ENCODE data around the gene PPDPF. TPM values are rescaled to one million over a fixed set of nuclear protein-coding genes. Genes with fewer than 3 reads are reported as not detected.

PPDPF gene
- total and polyA plus RNA-seq, 8 donors = 155 to 662 (median 277) TPM

DNA sequence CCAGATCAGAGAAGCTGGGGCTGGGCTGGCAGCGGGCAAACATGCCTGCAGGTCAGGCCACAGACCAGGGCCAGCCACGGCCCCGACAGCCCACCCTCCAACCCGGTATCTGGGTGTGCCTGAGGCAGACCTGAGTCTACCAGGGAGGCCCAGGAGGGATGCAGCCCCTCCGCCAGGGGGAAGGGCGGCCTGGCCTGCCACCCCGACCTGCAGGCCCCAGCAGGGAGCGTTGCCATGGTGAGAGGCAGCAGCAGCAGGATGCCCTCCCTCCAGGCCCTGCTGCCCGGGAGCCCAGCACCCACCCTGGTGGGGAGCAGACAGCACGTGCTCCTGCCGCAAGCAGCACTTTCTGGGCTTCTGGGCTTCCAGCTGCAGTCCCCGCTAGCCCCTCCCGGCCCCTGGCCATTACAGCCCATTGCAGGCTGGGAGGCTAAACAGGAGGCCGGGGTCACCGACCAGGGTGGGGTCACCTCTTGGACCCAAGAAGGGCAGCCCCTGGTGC lies 17.8 kb upstream of the PPDPF start:
- Histone ChIP-seq H3K9me3 (peaks cover 0 to 10% of the 10 kb centered on the region in 2 donors), H3K4me1 (peaks cover 0 to 19% of the 10 kb centered on the region in 2 donors), H3K36me3 (no peaks in the 10 kb centered on the region), H3K4me3 (no peak overlapping the region), H3K27me3 (peaks cover 26 to 95% of the 10 kb centered on the region in 2 donors), H3K27ac (no peak overlapping the region)
- intact Hi-C loops (cut with DNase I) = no loop called here
- ATAC-seq (no peak), DNase-seq (peak in 1 of 4 donors; percentile 67)
- TF ChIP-seq, protein P1, sequence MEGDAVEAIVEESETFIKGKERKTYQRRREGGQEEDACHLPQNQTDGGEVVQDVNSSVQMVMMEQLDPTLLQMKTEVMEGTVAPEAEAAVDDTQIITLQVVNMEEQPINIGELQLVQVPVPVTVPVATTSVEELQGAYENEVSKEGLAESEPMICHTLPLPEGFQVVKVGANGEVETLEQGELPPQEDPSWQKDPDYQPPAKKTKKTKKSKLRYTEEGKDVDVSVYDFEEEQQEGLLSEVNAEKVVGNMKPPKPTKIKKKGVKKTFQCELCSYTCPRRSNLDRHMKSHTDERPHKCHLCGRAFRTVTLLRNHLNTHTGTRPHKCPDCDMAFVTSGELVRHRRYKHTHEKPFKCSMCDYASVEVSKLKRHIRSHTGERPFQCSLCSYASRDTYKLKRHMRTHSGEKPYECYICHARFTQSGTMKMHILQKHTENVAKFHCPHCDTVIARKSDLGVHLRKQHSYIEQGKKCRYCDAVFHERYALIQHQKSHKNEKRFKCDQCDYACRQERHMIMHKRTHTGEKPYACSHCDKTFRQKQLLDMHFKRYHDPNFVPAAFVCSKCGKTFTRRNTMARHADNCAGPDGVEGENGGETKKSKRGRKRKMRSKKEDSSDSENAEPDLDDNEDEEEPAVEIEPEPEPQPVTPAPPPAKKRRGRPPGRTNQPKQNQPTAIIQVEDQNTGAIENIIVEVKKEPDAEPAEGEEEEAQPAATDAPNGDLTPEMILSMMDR (IDR thresholded peaks at IDR 0.05) = no peak

DNA sequence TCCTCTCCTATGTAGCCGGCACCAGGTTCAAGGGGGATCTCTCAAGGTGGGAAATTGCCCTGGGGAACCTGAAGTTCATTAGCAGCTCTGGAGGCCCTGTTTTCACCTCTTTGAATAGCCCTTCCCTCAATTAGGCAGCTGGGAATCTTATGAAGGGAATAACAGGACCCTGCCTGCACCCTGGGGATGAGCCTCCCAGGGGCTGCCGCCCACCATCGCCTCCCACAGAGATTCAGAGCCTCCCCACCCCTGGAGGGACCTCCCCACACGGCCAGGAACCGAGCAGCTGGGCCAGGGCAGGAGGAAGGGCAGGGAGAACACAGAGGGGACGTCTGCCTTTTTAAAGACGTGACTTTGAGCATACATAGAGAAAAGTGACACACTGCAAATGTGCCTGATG lies 17.0 kb upstream of the PPDPF start:
- intact Hi-C loops (cut with DNase I) = no loop called here
- Histone ChIP-seq H3K27me3 (peaks cover 18 to 95% of the 10 kb centered on the region in 2 donors), H3K9me3 (peaks cover 0 to 10% of the 10 kb centered on the region in 2 donors), H3K4me1 (peaks cover 0 to 11% of the 10 kb centered on the region in 2 donors), H3K27ac (no peak overlapping the region), H3K36me3 (no peaks in the 10 kb centered on the region), H3K4me3 (no peak overlapping the region)
- TF ChIP-seq, protein P1 (IDR thresholded peaks at IDR 0.05) = no peak
- ATAC-seq (no peak), DNase-seq (peak in 1 of 4 donors; percentile 59)

DNA sequence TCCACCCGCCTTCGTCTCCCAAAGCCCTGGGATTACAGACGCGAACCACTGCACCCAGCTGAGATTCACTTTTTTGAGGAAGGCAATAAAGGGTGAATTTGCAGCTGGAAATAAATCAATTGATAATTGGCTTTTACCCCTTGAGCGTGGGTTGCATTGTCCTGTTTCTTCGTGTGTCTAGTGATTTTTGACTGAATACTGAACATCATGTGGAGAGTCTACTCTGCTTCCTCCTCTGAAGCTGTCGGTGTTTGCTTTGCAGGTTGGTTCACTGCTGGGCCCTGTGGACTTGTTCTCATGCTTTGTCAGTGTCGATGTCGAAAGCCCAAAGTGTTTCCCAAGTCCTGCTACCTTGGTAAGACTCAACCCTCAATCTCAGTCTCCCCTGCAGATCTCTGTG lies 15.9 kb upstream of the PPDPF start:
- TF ChIP-seq, protein P1 (IDR thresholded peaks at IDR 0.05) = no peak
- Histone ChIP-seq H3K9me3 (peaks cover 0 to 10% of the 10 kb centered on the region in 2 donors), H3K36me3 (no peaks in the 10 kb centered on the region), H3K4me3 (no peak overlapping the region), H3K4me1 (peaks cover 0 to under 1% of the 10 kb centered on the region in 2 donors), H3K27me3 (peaks cover 9 to 95% of the 10 kb centered on the region in 2 donors), H3K27ac (no peak overlapping the region)
- intact Hi-C loops (cut with DNase I) = no loop called here
- DNase-seq = no peak
- ATAC-seq = no peak

DNA sequence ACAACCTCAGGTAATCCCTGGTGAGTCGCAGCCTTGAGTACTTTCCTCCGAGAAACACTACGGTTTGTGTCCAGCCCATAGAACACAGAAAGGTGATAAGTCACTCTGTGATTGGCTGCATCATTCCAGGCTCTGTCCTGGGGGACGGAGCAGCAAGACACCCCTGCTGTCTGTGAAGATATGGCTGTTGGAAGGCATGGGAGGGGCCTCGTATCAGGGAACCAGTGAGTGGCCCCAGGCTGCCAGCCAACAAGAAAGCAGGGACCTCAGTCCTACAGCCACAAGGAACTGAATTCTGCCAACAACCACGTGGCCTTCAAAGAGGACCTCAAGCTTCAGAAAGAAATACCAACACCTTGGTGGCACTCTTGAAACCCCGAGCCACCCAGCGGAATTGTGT lies 15.3 kb upstream of the PPDPF start:
- H3K27me3 ChIP-seq = peaks cover 2 to 95% of the 10 kb centered on the region in 2 donors
- no peak overlapping the region for H3K4me3 ChIP-seq
- H3K9me3 ChIP-seq = peaks cover 0 to 10% of the 10 kb centered on the region in 2 donors
- ATAC-seq (no peak), DNase-seq (no peak)
- H3K36me3 ChIP-seq = no peaks in the 10 kb centered on the region
- H3K4me1 ChIP-seq = no peaks in the 10 kb centered on the region
- TF ChIP-seq, protein P1 (IDR thresholded peaks at IDR 0.05) = no peak
- intact Hi-C loops (cut with DNase I) = no loop called here
- no peak overlapping the region for H3K27ac ChIP-seq

DNA sequence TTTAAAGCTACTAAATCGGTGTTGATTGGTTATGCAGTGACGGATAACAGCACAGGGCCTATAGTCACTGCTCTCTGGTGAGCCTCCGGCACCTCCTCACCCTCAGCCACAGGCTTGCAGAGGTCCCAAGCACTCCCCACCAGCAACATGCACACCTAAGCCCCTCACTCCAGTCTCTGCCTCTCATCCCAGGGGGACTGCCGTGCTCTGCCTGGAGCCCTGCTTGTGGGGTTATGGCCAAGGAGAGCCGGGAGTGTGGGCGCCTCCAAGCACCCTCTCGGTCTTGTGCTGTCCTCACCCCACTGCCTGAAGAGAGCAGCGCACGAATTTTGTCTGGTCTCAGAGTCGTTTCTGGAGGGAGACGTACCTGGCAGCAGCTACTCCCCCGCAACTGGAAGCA lies 14.8 kb upstream of the PPDPF start:
- no peaks in the 10 kb centered on the region for H3K4me1 ChIP-seq
- H3K9me3 ChIP-seq = peaks cover 0 to 10% of the 10 kb centered on the region in 2 donors
- H3K27ac ChIP-seq = no peak overlapping the region
- intact Hi-C loops (cut with DNase I) = no loop called here
- DNase-seq = peak in 1 of 4 donors; percentile 34
- no peak for ATAC-seq
- H3K36me3 ChIP-seq = no peaks in the 10 kb centered on the region
- H3K4me3 ChIP-seq = no peak overlapping the region
- peaks cover 0 to 94% of the 10 kb centered on the region in 2 donors for H3K27me3 ChIP-seq
- TF ChIP-seq, protein P1 (IDR thresholded peaks at IDR 0.05) = no peak
